HL-60/S4 treated with retinoic acid at 250 ng/mL for 4 days and 3 days (cell line): Measurements from ENCODE around the gene CCDC97.

Experiments used
- in situ Hi-C: fragments of 300-500 bp; cut with MboI; formaldehyde crosslinking; loops from 2 replicates; pipeline ENCODE4 v1.7.0; 2022; ENCODE audit warnings: low sequenced_read_pairs

CCDC97 gene

DNA sequence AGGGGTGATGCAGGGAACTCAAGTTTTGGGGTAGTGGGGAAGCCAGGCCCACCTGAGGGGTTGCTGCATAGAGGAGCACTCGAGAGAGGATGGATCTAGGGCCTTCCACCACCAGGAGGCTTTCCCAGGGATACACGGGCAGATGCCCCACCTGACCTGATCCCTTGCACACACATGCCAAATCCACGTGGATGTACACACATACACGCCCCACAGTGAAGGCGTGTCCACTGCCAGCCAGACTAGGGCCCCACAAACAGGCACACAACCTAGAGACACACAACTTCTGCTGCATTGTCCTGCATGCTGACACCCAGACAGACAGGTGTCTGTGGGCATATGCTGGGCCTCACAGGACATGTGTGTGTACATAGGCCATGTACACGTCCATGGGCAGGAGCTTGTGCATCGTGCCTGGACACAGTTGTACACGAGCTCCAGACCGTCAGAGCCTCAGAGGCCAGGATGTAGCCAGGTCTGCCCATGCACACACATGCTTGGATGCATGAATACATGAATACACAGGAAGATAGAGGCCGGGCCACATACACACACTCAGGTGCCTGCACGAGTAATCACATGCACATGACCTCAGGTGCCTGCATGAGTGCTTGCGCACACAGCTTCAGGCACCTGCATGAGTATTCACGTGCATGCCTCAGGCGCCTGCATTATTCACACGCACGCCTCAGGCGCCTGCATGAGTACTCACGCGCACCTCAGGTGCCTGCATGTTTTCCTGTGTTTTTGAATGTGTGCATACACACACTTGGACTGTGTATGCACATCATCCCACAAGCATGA lies 8.9 kb downstream of the CCDC97 start:
- in situ Hi-C loops = no loop called here

DNA sequence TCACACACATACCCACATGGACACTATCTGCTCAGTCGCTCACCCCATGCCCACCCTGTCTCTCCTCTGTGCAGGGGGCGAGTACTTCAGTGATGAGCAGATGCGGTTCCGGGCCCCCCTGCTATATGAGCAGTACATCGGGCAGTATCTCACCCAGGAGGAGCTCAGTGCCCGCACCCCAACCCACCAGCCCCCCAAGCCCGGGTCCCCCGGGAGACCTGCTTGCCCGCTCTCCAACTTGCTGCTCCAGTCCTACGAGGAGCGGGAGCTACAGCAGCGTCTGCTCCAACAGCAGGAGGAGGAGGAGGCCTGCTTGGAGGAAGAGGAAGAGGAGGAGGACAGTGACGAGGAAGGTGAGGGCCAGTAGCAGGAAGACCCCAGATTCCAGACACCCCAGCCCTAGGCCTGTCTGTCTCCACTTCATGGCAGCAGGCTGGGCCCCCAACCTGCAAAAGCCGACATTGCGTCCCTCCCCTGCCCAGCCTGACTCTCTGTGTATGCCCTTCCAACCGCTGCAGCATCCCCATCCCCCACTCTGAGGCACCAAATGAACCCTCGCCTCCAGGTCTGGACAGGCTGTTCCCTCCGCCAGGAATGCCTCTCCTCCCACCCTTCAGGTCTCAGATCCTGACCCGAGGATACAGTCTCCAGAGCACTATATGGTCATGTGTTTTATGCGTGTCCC lies 9.7 kb downstream of the CCDC97 start:
- in situ Hi-C loops = no loop called here

DNA sequence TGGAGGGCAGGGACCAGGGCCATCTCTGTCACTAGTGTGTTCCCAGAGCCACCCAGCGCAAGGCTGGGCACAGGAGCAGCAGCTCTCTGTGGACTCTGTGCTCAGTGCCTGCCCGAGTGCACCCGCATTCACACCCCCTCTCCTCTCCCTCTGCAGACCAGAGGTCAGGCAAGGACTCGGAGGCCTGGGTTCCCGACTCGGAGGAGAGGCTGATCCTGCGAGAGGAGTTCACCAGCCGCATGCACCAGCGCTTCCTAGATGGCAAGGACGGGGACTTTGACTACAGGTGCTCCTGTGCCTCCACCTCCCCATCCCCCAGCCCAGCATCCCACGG lies 10.2 kb downstream of the CCDC97 start:
- in situ Hi-C loops = no loop called here

DNA sequence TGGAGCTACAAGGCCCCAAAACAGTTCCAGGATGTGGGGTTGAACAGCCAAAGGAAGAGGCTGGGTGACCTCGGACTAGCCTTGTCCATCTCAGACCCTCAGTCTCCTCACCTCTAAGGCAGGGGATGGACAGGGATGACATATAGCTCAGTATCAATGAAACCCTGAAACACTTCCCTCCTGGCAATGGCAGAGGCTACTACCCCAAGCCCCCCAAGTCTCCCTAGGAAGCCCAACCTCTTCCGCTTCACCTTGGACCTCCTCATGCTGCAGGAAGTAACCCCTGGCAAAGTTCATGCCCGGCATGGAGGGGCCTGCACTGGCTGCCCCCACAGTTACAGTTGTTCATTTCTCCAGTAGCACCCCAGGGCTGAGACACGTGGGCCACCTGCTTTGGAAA lies 10.6 kb downstream of the CCDC97 start:
- in situ Hi-C loops = no loop called here

DNA sequence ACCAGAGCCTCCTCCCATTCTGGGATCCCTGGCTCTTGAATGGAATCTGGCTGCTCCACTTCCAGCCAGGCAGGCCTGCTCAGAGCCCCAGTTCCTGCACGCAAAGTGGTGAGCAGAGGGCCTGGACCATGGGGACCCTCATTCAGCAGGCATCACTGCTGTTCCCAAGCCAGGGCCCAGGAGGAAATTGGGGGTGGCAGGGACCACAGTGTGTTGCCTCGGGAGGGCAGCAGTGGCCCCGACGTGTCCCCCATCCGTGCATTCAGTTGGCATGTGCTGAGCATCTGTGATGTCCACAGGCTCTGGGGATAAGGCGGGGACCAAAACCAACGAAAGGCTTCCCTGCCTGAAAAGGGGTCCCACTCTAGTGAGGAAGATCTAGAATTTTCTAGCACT lies 11.2 kb downstream of the CCDC97 start:
- in situ Hi-C loops = no loop called here

DNA sequence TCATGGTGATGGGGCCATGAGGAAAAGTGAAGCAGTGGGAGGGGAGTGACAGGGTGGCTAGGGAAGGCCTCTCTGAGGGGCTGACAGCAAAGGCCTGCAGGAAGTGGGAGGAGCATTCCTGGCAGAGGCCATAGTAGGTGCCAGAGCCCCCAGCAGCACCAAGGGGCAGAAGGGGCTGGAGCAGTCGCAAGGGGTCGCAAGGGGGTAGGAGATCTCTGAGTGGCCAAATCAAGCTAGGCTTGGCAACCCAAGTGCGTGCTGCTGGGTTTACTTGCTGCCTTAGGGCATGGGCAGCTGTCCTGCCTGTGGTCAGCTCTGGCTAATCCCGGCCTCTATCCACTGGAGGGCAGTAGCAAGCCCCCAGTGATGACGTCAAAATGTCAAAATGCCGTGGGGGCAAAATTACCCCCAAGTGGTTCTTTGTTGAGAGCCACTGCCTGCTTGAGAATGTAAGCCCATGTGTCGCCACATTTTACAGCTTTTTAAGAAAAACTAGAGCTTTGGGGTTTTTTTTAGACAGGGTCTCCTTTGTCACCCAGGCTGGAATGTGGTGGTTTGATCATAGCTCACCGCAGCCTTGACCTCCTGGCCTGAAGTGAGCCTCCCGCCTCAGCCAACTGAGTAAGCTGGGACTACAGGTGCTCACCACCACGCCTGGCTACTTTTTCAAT lies 11.8 kb downstream of the CCDC97 start:
- in situ Hi-C loops = no loop called here

DNA sequence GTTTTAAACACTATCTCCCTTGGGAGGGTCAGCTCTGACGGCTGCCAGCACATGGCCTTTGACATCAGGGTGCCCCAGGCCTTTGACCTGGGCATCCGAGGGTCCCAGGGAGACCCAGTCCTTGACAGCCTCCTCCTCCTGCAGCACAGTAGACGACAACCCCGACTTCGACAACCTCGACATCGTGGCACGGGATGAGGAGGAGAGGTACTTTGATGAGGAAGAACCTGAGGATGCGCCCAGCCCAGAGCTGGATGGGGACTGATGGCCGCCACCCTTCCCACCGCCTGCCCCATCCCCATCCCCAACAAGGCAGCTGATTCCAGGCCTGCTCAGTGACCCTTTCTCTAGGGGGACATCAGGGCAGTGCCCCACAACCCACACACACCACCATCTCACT lies 12.5 kb downstream of the CCDC97 start:
- in situ Hi-C loops = no loop called here

DNA sequence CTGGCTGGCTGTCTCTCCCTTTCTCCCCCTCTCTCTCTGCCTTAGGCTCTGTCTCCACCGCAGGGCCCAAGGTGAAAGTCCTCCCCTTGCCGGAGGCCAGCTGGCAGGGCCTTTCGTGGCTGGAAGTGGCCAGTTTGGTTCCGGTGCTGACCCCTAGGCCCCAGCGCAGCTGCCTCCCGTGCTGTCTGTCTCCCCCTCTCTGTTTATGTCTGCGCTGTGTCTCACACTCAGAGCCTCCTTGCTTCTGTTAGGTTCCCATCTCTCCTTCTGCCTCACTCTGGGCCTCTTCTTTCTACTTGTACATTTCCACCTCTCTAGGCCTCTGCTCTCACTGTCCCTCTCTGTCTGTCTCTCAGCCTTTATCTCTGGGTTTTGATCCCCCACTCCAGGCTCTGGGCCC lies 13.1 kb downstream of the CCDC97 start:
- in situ Hi-C loops = no loop called here

DNA sequence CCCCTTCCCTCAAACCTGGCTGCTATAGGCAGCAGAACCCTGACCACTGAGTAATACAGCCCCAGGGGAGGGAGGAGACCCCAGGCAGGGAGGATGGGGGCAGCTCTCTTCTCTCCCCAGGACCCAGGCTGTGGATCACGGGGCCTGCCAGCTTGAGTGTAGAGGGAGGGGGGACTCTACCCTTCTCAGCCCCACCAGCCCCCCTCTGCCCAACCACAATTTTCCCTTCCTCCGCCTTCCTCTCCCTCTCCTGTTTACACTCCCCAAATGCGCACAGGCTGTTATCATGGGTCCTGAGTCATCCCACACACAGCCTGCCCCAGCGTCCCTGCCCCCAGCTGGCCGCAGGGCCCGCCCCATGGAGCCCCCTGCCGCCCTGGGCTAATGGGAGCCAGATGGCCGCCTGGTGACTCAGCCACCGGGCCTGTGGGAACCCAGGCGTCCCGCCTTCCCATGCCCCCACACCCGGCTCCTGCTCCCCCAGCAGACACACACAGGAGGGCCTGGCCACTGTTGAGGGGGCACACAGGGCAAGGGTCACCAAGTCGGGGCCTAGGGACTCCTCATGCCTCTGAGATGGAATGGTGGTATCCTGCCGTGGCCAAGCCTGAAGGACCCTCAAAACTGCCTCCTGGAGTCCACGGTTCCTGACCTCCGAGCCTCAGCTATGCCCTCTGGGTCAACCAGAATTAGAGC lies 13.6 kb downstream of the CCDC97 start:
- in situ Hi-C loops = no loop called here

DNA sequence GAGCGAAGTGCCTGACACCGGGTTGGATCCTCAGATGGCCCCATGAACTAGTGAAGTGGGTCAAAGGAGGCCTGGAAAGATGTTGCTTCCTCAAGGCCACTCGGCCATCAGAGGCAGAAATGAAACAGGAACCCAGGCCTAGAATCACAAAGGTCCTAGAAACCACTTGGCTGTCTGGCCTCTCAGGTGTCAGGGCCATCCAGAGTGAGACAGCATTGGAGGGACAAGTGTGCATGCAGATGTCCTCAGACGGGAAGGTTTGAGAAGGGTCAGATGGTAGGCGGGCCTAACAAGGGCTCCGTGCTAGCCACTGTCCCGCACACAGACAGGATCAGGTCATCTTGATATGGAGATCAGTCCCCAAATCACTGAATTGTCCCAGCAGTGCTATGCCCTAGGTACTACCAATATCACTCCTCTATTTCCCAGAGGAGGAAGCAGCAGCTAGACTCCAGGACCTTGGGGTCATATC lies 14.3 kb downstream of the CCDC97 start:
- in situ Hi-C loops = no loop called here

DNA sequence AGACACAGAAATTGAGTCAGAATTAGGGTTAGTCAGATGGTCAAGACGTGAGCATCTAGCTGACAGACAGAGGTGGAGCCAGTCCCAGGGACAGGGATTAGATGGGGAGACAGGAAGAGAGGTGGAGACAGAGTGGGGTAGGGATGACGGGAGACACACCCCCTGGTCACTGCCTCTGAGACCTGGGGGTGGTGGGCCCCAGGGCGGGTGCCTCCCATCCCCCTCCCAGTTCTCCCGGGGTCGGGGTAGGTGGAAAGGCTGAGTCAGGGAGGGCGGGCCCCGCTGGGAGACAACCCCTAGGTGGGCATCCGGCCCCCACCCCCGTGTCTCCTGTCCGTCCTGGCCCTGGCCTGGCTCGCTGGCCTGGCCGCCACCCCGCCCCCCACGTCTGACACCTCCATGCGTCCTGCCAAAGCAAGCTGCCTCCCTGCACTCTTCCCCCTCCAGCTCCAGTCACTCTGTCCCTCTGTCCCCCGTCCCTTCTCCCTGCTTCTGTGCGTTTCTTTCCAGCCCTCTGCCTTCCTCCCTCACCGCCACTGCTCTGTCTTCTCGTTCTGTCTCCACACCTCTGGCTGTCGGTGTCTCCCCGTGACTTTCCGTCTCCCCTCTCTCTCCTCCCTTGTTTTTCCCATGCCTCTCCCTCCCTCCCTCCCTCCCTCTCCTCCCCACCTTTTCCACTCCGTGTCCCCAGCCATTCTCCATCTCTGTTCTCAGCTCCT lies 15.1 kb downstream of the CCDC97 start:
- in situ Hi-C loops = no loop called here

DNA sequence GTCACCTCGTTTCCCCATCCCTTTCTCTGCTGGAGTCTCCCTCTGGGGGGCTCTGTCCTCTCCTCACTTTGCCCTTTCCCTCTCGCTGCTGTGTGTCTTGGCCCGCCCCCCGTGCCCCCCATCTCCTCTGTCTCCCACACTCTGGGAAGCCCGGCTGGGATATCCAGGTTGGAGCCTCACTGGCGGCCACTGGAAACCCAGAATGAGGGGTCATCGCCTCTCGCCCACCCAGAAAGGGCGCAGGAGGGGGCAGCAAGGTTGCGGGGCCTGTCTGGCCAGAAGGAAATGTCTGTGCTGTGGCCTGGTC lies 15.6 kb downstream of the CCDC97 start:
- in situ Hi-C loops = no loop called here

DNA sequence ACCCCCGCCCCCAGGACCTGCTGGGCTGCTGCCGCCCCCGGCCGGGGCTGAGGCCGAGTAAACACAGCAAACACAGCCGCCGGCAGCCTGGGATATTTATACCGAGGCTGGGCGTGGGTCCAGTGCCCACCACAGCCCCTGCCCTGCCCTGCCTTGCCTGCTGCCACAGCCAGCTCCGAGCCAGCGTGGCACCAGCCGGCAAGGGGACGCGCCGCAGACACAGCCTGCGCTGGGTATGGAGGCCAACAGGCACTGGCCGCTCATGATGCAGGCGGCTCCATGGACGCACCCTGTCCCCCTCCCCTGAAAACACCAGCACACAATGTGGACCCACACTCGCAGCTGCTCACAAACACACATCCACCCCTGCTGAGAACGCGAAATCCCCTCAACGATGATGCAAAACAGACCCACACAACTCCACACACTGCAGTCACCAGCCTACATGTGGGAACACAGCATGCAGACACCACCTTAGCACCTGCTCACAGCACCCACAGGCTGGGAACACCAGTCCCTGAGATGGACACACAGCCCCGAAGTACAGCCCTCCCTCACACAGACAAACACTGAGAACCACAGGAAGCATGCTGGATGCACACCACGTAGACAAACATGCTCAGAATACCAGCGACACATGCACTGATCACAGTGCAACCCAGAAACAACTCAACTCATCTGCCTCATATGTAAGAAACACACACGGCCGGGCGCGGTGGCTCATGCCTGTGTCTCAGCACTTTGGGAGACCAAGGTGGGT lies 16.2 kb downstream of the CCDC97 start:
- in situ Hi-C loops = no loop called here

DNA sequence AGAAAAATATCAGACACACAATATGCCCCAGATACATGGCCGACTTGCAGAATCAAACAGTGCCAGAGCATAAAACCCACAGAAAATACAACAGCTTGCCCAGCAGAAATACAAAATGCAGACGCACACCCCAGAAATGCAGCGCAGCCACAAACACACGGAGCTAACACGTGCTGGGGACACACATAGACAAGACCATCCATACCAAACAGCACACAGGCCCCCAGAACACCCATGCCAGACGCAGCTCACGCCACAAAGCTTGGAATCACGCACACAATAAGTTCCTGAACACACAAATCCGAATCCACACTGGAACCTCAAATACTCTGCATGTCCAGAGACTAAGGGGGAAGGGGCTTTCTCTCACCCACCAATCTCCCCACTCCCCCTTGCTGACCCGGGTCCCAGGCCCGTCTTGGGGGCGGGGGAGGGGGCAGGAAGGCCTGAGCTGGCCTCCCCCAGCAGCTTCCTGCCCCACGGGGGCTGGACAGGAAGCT lies 17.2 kb downstream of the CCDC97 start:
- in situ Hi-C loops = no loop called here

DNA sequence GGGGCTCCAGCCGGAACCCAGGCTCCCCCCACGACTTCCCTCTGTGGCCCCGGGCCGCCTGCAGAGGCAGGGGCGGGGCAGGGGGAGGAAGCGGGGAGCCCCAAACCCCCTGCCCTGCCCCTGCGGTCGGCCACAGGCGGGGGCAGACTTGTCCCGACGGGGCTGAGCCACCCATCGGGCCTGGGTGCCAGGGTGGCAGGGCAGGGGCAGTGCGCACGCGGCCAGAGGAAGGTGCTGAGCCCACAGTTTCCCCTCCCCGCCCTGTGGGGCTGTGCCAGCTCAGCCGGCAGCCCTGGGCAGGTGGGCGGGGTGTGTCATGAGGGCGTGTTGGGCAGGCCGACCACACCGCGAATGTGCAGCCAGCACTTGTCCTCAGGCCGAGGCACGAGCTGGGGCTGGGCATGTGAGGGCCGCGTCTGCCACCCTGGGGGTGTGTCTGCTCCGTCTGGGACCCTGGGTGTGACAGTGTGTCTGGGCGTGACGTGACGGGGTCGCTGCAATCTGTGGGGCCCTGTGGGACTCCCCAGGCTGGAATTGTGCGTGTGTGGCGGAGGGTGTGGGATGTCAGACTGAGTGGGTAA lies 17.7 kb downstream of the CCDC97 start:
- in situ Hi-C loops = no loop called here

DNA sequence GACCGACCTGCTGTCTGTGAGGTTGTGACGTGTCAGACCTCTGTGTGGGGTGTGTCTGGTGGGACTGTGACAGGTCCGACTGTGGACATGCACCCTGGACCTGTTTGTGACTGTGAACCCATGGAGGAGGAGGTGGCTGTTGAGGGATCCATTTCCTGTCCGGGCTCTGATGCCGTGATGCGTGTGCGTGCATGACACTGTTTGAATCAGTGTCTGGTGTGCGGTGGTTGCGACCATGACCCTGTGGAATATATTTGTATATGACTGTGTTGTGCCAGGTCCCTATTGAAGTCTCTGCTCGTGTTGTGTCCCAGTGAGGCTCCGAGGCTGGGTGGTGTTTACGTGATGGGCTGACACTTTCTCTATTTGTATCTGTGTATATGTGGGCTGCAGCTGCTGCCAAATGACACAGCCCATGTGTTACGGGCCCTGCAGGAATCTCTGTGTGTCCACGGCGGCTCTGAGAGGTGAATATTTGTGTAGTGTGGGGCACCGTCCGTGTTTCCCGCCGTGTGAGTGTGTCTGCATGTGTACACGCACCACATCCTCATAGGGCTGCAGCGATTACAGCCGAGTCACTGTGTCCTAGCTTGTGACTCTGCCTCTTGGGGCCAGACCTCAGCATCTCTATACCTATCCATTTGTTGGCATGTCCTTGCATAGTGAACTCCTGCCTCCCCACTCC lies 18.3 kb downstream of the CCDC97 start:
- in situ Hi-C loops = no loop called here

DNA sequence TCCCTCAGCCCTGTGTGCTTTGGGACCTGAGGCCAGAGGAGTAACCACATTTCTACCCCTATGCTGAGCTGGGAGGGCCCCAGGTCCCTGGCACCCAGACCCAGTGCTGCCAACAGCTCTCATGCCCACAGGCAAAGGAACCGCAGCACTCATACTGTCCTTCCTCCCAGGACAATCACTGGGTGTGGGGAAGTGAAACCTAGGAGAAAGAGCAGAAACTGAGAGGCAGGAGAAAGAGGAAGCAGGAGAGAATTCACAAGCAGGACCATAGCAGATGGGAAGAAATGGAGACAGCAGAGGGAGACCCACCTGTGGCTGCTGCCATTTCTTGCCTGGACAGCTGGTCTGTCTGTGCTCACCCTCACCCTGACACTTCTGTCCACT lies 18.9 kb downstream of the CCDC97 start:
- in situ Hi-C loops = no loop called here

DNA sequence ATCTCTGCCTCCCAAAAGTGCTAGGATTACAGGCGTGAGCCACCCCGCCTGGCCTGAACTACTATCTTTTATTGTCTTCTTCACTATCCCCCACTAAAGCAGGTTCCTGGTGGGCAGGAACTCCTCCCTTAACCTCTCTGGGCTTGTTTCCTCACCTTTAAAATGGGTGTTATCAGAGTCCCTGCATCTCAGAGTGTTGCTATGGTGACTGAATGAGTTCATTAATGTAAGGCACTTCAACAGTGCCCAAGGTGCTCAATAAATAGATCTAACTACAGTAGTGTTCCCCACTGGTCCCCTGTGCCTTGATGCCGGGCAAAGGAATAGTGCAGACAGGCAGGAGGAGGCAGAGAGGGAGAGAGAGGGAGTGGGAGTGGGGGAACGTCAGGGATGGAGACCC lies 20.5 kb downstream of the CCDC97 start:
- in situ Hi-C loops = no loop called here
